ENCODE measurements around the gene HERC5. TPM values are rescaled to one million over a fixed set of nuclear protein-coding genes. Genes with fewer than 3 reads are reported as not detected.
"Not testable (repeated sequence)": the region's sequence is repeated elsewhere in the genome, so short reads cannot be mapped to it uniquely, and the experiment has no call there.

Gene HERC5
- total and polyA plus RNA-seq, 8 donors, result 1.7 to 11.6 (median 3.2) TPM; not detected in 1

DNA sequence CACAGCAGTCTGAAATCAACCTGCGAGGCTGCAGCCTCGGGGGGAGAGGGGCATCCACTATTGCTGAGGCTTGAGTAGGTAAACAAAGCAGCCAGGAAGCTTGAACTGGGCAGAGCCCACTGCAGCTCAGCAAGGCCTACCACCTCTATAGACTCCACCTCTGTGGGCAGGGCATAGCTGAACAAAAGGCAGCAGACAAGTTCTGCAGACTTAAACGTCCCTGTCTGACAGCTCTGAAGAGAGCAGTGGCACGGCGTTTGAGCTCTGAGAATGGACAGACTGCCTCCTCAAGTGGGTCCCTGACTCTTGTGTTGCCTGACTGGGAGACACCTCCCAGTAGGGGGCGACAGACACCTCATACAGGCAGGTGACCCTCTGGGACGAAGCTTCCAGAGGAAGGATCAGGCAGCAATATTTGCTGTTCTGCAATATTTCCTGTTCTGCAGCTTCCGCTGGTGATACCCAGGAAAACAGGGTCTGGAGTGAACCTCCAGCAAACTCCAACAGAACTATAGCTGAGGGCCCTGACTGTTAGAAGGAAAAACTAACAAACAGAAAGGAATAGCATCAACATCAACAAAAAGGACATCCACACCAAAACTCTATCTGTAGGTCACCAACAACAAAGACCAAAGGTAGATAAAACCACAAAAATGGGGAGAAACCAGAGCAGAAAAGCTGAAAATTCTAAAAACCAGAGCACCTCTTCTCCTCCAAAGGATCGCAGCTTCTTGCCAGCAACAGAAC lies 82.6 kb downstream of the HERC5 start:
- intact Hi-C loops (cut with DNase I; ENCODE audit: low total_unique reads), result loop anchor here (10.0 kb wide), 2 partner anchors 45 to 115 kb away; no protein-coding TSS in a partner anchor
- WGBS, 5 donors, result 17 to 30% (median 20%) methylated on average over 6 to 9 of the region's 9 CpGs
- not testable (repeated sequence) for H3K4me3 ChIP-seq, H3K4me1 ChIP-seq, H3K36me3 ChIP-seq, H3K27ac ChIP-seq, H3K9me3 ChIP-seq, H3K27me3 ChIP-seq
- TF ChIP-seq POLR2AphosphoS5 (IDR thresholded peaks at IDR 0.05), result peak in 1 of 3 donors; percentile 38
- peak in 5 of 7 experiments; percentile 49 to 84 (median 70) for TF ChIP-seq CTCF (IDR thresholded peaks at IDR 0.05)
- DNase-seq, result peak; percentile 77 to 87

DNA sequence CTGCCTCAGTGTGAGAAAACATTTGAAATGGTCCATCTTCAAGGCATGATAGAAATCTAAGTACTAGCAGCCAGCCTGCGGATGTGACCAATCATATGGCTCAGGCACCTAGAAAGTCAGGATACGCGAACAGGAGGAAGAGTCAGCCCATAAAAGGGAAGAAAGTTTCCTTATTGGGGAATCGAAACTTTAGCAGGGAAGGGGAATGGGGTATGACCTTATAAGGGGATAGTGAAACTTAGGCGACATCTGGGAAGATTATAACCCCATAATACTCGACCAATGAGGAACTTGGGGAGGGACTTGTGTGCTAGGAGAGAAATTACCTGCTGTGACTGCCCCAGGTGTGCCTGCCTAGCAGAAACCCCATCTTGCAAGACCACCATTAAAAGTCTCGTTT lies 92.9 kb downstream of the HERC5 start:
- Histone ChIP-seq H3K27me3 (no peaks in the 10 kb centered on the region), H3K4me3 (no peak overlapping the region), H3K9me3 (no peaks in the 10 kb centered on the region), H3K36me3 (no peaks in the 10 kb centered on the region), H3K27ac (no peak overlapping the region), H3K4me1 (no peaks in the 10 kb centered on the region)
- intact Hi-C loops (cut with DNase I; ENCODE audit: low total_unique reads), result no loop called here
- 85 to 90% (median 86%) methylated on average over 7 of the region's 7 CpGs for WGBS, 5 donors
- TF ChIP-seq POLR2A (IDR thresholded peaks at IDR 0.05) (no peak), POLR2AphosphoS5 (IDR thresholded peaks at IDR 0.05) (no peak), EP300 (IDR thresholded peaks at IDR 0.05) (no peak), CTCF (IDR thresholded peaks at IDR 0.05) (no peak)
- no peak for DNase-seq

Other genes with a start within 250 kb of the HERC5 start
- 10 to 100 TPM; 13.0 to 81.7 (median 40.4) TPM for gene PPM1K, start 172.6 kb upstream of the HERC5 start, total RNA-seq
- 1 to 10 TPM; 3.6 to 4.9 (median 4.4) TPM for gene PPM1K, start 172.6 kb upstream of the HERC5 start, polyA plus RNA-seq
- gene HERC6, start 78.3 kb upstream of the HERC5 start, total RNA-seq, result 10 to 100 TPM in 2 of 5 donors, 1 to 10 TPM in 2, under 1 TPM in 1; 0.58 to 18.7 (median 1.8) TPM
- 1 to 10 TPM; 4.4 to 9.6 (median 5.9) TPM for gene HERC6, start 78.3 kb upstream of the HERC5 start, polyA plus RNA-seq
- gene PYURF, start 66.7 kb downstream of the HERC5 start, total RNA-seq, result 100 to 1,000 TPM in 2 of 5 donors, 10 to 100 TPM in 3; 11.7 to 296 (median 97.1) TPM
- gene PYURF, start 66.7 kb downstream of the HERC5 start, polyA plus RNA-seq, result 100 to 1,000 TPM in 1 of 3 donors, 10 to 100 TPM in 2; 75.9 to 112 (median 91.8) TPM
- 10 to 100 TPM; 25.9 to 58.0 (median 47.8) TPM for gene HERC3, start 135.4 kb downstream of the HERC5 start, total RNA-seq
- gene HERC3, start 135.4 kb downstream of the HERC5 start, polyA plus RNA-seq, result 1 to 10 TPM; 4.4 to 7.5 (median 5.5) TPM
- 10 to 100 TPM in 1 of 5 donors, 1 to 10 TPM in 3, not detected in 1; 3.5 to 22.6 (median 7.5) TPM for gene NAP1L5, start 240.7 kb downstream of the HERC5 start, total RNA-seq
- 1 to 10 TPM; 3.1 to 6.3 (median 4.7) TPM for gene NAP1L5, start 240.7 kb downstream of the HERC5 start, polyA plus RNA-seq